ENCODE data around the gene SCMH1. TPM values are rescaled to one million over a fixed set of nuclear protein-coding genes. Genes with fewer than 3 reads are reported as not detected.
"Not testable (repeated sequence)": the region's sequence is repeated elsewhere in the genome, so short reads cannot be mapped to it uniquely, and the experiment has no call there.

Gene SCMH1
- total RNA-seq, 1 donor from 2014 or later, result 5.0 TPM

- H3K4me3 ChIP-seq (ENCODE audit: low read depth, low read length), result no peak overlapping the region
- FAIRE-seq (no peak), DNase-seq (ENCODE audit: low read depth) (no peak)
- no peaks in the 10 kb centered on the region for H3K27me3 ChIP-seq (ENCODE audit: control insufficient read depth, insufficient read depth, low read length)
- no peak for TF ChIP-seq CTCF (IDR thresholded peaks at IDR 0.05; ENCODE audit: insufficient read depth, low read length, severe bottlenecking)
- no peaks in the 10 kb centered on the region for H3K36me3 ChIP-seq (ENCODE audit: control insufficient read depth, insufficient read depth, low read length)
These were observed 120.0 kb downstream of the SCMH1 start for GRCh38 chr1:41122148-41122547.

- no peak for TF ChIP-seq CTCF (IDR thresholded peaks at IDR 0.05; ENCODE audit: insufficient read depth, low read length, severe bottlenecking)
- Histone ChIP-seq H3K4me3 (ENCODE audit: low read depth, low read length) (no peak overlapping the region), H3K27me3 (ENCODE audit: control insufficient read depth, insufficient read depth, low read length) (no peaks in the 10 kb centered on the region), H3K36me3 (ENCODE audit: control insufficient read depth, insufficient read depth, low read length) (no peaks in the 10 kb centered on the region)
- FAIRE-seq, result no peak
- DNase-seq (ENCODE audit: low read depth), result no peak
These were observed 123.5 kb downstream of the SCMH1 start for GRCh38 chr1:41118645-41119044.

GRCh38 chr1:41117241-41117640 is 124.9 kb downstream of the SCMH1 start:
- DNase-seq (ENCODE audit: low read depth); H3K36me3 ChIP-seq (ENCODE audit: control insufficient read depth, insufficient read depth, low read length); FAIRE-seq; H3K4me3 ChIP-seq (ENCODE audit: low read depth, low read length); H3K27me3 ChIP-seq (ENCODE audit: control insufficient read depth, insufficient read depth, low read length): not testable (repeated sequence)

- no peak for TF ChIP-seq CTCF (IDR thresholded peaks at IDR 0.05; ENCODE audit: insufficient read depth, low read length, severe bottlenecking)
- DNase-seq (ENCODE audit: low read depth), result no peak
- no peaks in the 10 kb centered on the region for H3K27me3 ChIP-seq (ENCODE audit: control insufficient read depth, insufficient read depth, low read length)
- H3K4me3 ChIP-seq (ENCODE audit: low read depth, low read length), result no peak overlapping the region
- no peak for FAIRE-seq
- peaks cover 3% of the 10 kb centered on the region for H3K36me3 ChIP-seq (ENCODE audit: control insufficient read depth, insufficient read depth, low read length)
These were observed 131.4 kb downstream of the SCMH1 start for GRCh38 chr1:41110736-41111135.

- TF ChIP-seq CTCF (IDR thresholded peaks at IDR 0.05; ENCODE audit: insufficient read depth, low read length, severe bottlenecking), result no peak
- DNase-seq (ENCODE audit: low read depth) (no peak), FAIRE-seq (no peak)
- Histone ChIP-seq H3K4me3 (ENCODE audit: low read depth, low read length) (no peak overlapping the region), H3K27me3 (ENCODE audit: control insufficient read depth, insufficient read depth, low read length) (no peaks in the 10 kb centered on the region), H3K36me3 (ENCODE audit: control insufficient read depth, insufficient read depth, low read length) (peaks cover 3% of the 10 kb centered on the region)
These were observed 131.8 kb downstream of the SCMH1 start for GRCh38 chr1:41110286-41110685.

- FAIRE-seq, result peak; percentile 32
- no peaks in the 10 kb centered on the region for H3K27me3 ChIP-seq (ENCODE audit: control insufficient read depth, insufficient read depth, low read length)
These were observed 132.6 kb downstream of the SCMH1 start for GRCh38 chr1:41109310-41110197.

More at GRCh38 chr1:41109310-41110197, 132.6 kb downstream of the SCMH1 start:
- DNase-seq (ENCODE audit: low read depth), result peak; percentile 97
- TF ChIP-seq CTCF (IDR thresholded peaks at IDR 0.05; ENCODE audit: insufficient read depth, low read length, severe bottlenecking), result no peak
- Histone ChIP-seq H3K36me3 (ENCODE audit: control insufficient read depth, insufficient read depth, low read length) (peaks cover 3% of the 10 kb centered on the region), H3K4me3 (ENCODE audit: low read depth, low read length) (no peak overlapping the region)
